Measurements from ENCODE around the gene VCY.
"Not testable (repeated sequence)": the region's sequence is repeated elsewhere in the genome, so short reads cannot be mapped to it uniquely, and the experiment has no call there.

Gene VCY

DNA sequence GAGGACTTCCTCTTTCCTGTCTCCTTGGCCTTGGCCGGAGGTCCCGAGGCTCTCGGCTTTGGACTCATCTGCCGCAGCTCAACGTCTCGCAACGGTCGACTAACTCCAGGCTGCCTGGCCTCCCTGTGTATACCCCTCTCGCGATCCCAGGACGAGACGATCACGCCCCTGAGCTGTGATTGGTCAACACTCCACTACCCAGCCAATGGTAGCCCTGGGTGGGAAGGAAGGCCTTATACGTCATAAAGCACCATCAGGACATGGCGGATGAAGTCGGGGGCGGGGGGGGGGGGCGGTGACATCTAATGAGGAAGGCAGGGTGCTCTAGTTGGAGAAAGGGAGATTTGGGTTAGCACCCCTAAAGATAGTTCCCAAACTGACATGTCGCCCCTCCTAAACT is at the start of gene VCY:
Gene VCY, minus strand, starts transcription at position 101 of the 400 bp plus-strand sequence. Its CDS starts 33 bp downstream, at position 68.
- intact Hi-C loops (cut with DNase I); DNase-seq: not testable (repeated sequence)

- intact Hi-C loops (cut with DNase I); DNase-seq: not testable (repeated sequence)
Observed at GRCh38 chrY:14030395-14030794, 44.1 kb upstream of the VCY start.

GRCh38 chrY:14011916-14012315 is 25.6 kb upstream of the VCY start:
- intact Hi-C loops (cut with DNase I), result not testable (repeated sequence)

DNA sequence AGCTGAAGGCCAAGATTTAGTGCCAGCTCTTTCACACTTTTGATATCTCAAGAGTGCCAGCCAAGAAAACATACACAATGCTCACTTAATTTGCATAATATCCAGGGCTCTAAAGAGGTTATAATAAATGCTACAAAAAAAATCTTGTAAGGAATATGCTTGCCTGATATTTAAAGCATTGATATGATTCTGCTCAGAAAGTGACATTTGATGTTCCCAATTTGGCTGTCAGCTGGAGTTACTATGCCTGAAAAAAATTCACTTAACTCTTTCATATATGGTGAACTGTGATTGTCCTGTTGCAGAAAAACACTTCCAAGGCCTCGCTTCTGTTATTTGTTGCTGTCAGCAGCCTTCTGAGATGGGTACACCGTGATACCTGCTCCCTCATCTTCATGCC is 43.9 kb downstream of the VCY start:
- intact Hi-C loops (cut with DNase I); DNase-seq: not testable (repeated sequence)

More at GRCh38 chrY:14011916-14012315, 25.6 kb upstream of the VCY start:
- DNase-seq, result not testable (repeated sequence)

All from head of caudate nucleus (tissue), 42 donors.